Immature natural killer cell (primary cell): ENCODE data around the gene FSTL3. TPM values are rescaled to one million over a fixed set of nuclear protein-coding genes. Genes with fewer than 3 reads are reported as not detected.
A peak's percentile ranks its signal among the peaks of the same experiment; 100 is the strongest.
"Not testable (repeated sequence)": the region's sequence is repeated elsewhere in the genome, so short reads cannot be mapped to it uniquely, and the experiment has no call there.

Experiments used
- DNase-seq, 3 donors: peaks; one replicate each; pipeline ENCODE4 v3.0.0; 2022; ENCODE audit warnings: mixed read lengths in 1 of 3
- H3K27ac Mint-ChIP-seq, 6 donors: one replicate each; pipeline ENCODE4 v1.8.0; 2020; ENCODE audit warnings: mixed read lengths in 6 of 6, mild to moderate bottlenecking in 5 of 6, inconsistent platforms in 4 of 6, moderate library complexity in 3 of 6
- H3K27me3 Mint-ChIP-seq, 3 donors: one replicate each; pipeline ENCODE4 v1.8.0; 2020 to 2021; ENCODE audit warnings: low read depth in 3 of 3, mild to moderate bottlenecking in 3 of 3, mixed read lengths in 3 of 3, moderate library complexity in 3 of 3, inconsistent platforms in 1 of 3
- H3K36me3 Mint-ChIP-seq, 3 donors: one replicate each; pipeline ENCODE4 v1.8.0; 2020; ENCODE audit warnings: mixed read lengths in 3 of 3, inconsistent platforms in 2 of 3, mild to moderate bottlenecking in 2 of 3
- H3K4me1 Mint-ChIP-seq, 2 donors: one replicate each; pipeline ENCODE4 v1.8.0; 2020; ENCODE audit warnings: inconsistent platforms in 2 of 2, mild to moderate bottlenecking in 2 of 2, mixed read lengths in 2 of 2, moderate library complexity in 1 of 2
- H3K4me3 Mint-ChIP-seq, 5 donors: one replicate each; pipeline ENCODE4 v1.8.0; 2020; ENCODE audit warnings: mild to moderate bottlenecking in 5 of 5, mixed read lengths in 5 of 5, inconsistent platforms in 3 of 5, moderate library complexity in 3 of 5
- H3K9me3 Mint-ChIP-seq, 6 donors: one replicate each; pipeline ENCODE4 v1.8.0; 2020; ENCODE audit warnings: mild to moderate bottlenecking in 6 of 6, mixed read lengths in 6 of 6, inconsistent platforms in 4 of 6, moderate library complexity in 3 of 6
- polyA plus RNA-seq, 3 donors: library from polyadenylated mRNA; unstranded; fragments of 300-500 nt; fragmentation: Illumina TruSeq; gene quantifications; one replicate each; pipeline ENCODE4 v1.2.3, GENCODE V29; 2021

FSTL3 gene
- polyA plus RNA-seq, 3 donors from 2014 or later = 1.4 to 2.6 TPM; not detected in 1

GRCh38 chr19:726993-727956, 51.1 kb downstream of the FSTL3 start:
- Mint-ChIP-seq H3K4me1 (peaks cover 0 to 1% of the 10 kb centered on the region in 2 donors), H3K36me3 (no peaks in the 10 kb centered on the region), H3K27ac (no peak overlapping the region), H3K9me3 (no peaks in the 10 kb centered on the region), H3K4me3 (no peak overlapping the region), H3K27me3 (peaks cover 0 to 5% (median 3%) of the 10 kb centered on the region in 3 donors)
- no peak for DNase-seq

GRCh38 chr19:728011-728410, 51.8 kb downstream of the FSTL3 start:
- no peaks in the 10 kb centered on the region for H3K36me3 Mint-ChIP-seq
- H3K27ac Mint-ChIP-seq = no peak overlapping the region
- peaks cover 0 to 7% (median 7%) of the 10 kb centered on the region in 3 donors for H3K27me3 Mint-ChIP-seq
- peaks cover under 1 to 9% of the 10 kb centered on the region in 2 donors for H3K4me1 Mint-ChIP-seq
- no peak for DNase-seq
- no peaks in the 10 kb centered on the region for H3K9me3 Mint-ChIP-seq
- H3K4me3 Mint-ChIP-seq = no peak overlapping the region

GRCh38 chr19:729564-729963, 53.4 kb downstream of the FSTL3 start:
- not testable (repeated sequence) for H3K4me3 Mint-ChIP-seq, H3K9me3 Mint-ChIP-seq, H3K36me3 Mint-ChIP-seq, H3K27me3 Mint-ChIP-seq, DNase-seq, H3K27ac Mint-ChIP-seq
- peaks cover 11 to 17% of the 10 kb centered on the region in 2 donors for H3K4me1 Mint-ChIP-seq

DNA sequence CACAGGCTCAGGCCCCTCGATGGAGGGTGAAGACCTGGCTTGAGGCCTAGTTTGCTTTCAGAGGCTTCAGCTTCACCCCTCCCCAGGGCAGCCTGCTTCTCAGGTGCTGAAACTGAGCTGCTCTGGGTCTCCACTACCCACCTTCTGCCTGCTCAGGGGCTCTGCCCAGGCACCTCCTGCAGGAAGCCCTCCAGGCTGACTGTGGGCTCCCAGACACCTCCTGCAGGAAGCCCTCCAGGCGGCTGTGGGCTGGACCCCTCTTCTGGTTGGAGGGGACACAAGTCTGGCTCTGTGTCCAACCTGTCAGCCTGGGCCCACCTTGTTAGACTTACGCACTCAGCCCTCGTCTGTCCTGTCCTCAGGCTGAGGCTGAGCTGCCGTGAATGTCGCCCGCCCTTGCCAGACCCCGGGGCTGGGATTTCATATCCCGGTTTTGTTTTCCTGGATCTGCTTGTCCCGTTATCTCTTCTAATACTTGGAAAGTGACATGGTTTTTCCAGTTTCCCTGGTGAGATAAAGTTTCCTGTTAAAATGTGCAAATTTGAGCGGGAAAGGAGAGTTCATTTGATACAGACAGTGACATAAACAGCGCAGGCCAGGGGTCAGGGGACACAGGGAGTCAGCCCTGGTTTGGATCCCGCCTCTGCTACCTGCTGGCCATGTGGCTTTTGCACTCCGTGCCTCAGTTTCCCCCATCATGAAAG, 53.9 kb downstream of the FSTL3 start:
- DNase-seq = no peak
- Mint-ChIP-seq H3K4me1 (peaks cover 11 to 17% of the 10 kb centered on the region in 2 donors), H3K4me3 (no peak overlapping the region), H3K27ac (no peak overlapping the region), H3K9me3 (no peaks in the 10 kb centered on the region), H3K27me3 (peaks cover 0 to 9% (median 5%) of the 10 kb centered on the region in 3 donors), H3K36me3 (no peaks in the 10 kb centered on the region)

DNA sequence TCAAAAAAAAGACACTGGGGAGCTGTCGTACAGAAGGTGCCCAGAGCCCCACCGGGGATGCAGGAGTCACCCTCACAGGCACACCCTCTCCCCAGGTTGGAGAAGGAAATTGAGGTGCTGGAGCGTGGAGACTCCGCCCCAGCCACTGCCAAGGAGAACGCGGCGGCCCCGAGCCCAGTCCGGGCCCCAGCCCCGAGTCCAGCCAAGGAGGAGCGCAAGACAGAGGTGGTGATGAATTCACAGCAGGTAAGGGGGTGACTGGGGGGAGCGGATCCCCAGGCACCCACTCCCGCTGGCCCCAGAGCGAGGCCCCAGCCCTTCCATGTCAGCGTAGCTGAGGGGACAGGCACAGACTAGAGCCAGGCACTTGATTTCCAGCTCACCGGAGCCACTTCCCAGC, 54.8 kb downstream of the FSTL3 start:
- Mint-ChIP-seq H3K27me3 (peaks cover 0 to 9% (median 5%) of the 10 kb centered on the region in 3 donors), H3K27ac (no peak overlapping the region), H3K9me3 (no peaks in the 10 kb centered on the region), H3K4me1 (peaks cover 11 to 17% of the 10 kb centered on the region in 2 donors), H3K36me3 (no peaks in the 10 kb centered on the region), H3K4me3 (no peak overlapping the region)
- DNase-seq = no peak

DNA sequence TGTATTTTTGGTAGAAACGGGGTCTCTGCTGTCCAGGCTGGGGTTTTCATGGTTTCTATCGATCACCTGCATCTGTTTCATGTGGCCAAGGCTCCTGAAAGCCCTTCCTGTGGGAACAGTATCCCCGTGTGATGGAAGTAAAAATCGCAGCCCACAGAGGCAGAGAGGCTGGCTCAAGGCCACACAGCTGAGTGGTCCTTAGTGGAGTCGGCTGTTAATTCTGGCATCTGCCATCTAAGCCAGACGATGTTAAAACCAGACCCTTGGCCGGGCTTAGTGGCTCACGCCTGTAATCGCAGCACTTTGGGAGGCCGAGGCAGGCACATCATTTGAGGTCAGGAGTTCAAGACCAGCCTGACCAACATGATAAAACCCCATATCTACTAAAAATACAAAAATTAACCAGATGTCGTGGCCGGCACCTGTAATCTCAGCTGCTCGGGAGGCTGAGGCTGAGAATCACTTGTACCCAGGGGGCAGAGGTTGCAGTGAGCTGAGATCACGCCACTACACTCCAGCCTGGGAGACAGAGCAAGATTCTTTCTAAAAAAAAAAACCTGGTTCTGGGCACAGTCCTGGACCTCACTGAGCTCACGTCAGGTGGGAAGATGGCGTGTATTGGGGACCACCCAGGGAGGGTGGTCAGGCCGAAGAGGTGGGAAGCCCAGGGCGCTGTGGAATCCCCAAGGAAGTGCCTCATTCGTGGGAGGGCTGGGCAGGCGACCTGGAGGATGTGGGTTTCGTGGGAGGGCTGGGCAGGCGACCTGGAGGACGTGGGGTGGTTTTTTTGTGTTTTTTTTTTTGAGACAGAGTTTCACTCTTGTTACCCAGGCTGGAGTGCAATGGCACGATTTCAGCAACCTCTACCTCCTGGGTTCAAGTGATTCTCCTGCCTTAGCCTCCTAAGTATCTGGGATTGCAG, 56.2 kb downstream of the FSTL3 start:
- DNase-seq = peak; percentile 20 to 26 (median 26)
- Mint-ChIP-seq H3K4me3 (peak overlapping the region in 3 of 5 donors; percentile 33 to 48 (median 41)), H3K4me1 (peaks cover 11 to 17% of the 10 kb centered on the region in 2 donors), H3K27me3 (peaks cover 0 to 7% (median 5%) of the 10 kb centered on the region in 3 donors), H3K9me3 (no peaks in the 10 kb centered on the region), H3K27ac (peak overlapping the region in 2 of 6 donors; percentile 64 to 78), H3K36me3 (no peaks in the 10 kb centered on the region)

Other genes with a start within 250 kb of the FSTL3 start
- not detected for gene SHC2, start 215.4 kb upstream of the FSTL3 start, polyA plus RNA-seq
- under 1 TPM in 1 of 3 donors, not detected in 2; 0.30 TPM for gene MADCAM1, start 179.9 kb upstream of the FSTL3 start, polyA plus RNA-seq
- gene TPGS1, start 168.9 kb upstream of the FSTL3 start, polyA plus RNA-seq = 10 to 100 TPM; 28.8 to 63.6 (median 37.0) TPM
- 10 to 100 TPM; 40.6 to 57.7 (median 48.5) TPM for gene CDC34, start 144.6 kb upstream of the FSTL3 start, polyA plus RNA-seq
- 100 to 1,000 TPM; 584 to 982 (median 652) TPM for gene GZMM, start 132.3 kb upstream of the FSTL3 start, polyA plus RNA-seq
- 100 to 1,000 TPM; 513 to 682 (median 576) TPM for gene BSG, start 103.8 kb upstream of the FSTL3 start, polyA plus RNA-seq
- gene HCN2, start 86.5 kb upstream of the FSTL3 start, polyA plus RNA-seq = not detected
- 10 to 100 TPM; 26.6 to 38.1 (median 37.5) TPM for gene POLRMT, start 42.9 kb upstream of the FSTL3 start, polyA plus RNA-seq
- gene FGF22, start 36.5 kb upstream of the FSTL3 start, polyA plus RNA-seq = under 1 TPM in 1 of 3 donors, not detected in 2; 0.54 TPM
- gene RNF126, start 13.2 kb upstream of the FSTL3 start, polyA plus RNA-seq = 100 to 1,000 TPM in 1 of 3 donors, 10 to 100 TPM in 2; 78.7 to 119 (median 94.4) TPM
- gene PRSS57, start 19.1 kb downstream of the FSTL3 start, polyA plus RNA-seq = 10 to 100 TPM in 1 of 3 donors, 1 to 10 TPM in 2; 5.8 to 41.4 (median 6.3) TPM
- not detected for gene PALM, start 32.5 kb downstream of the FSTL3 start, polyA plus RNA-seq
- gene MISP, start 74.7 kb downstream of the FSTL3 start, polyA plus RNA-seq = not detected
- 100 to 1,000 TPM in 1 of 3 donors, 10 to 100 TPM in 2; 70.0 to 185 (median 87.8) TPM for gene PTBP1, start 121.1 kb downstream of the FSTL3 start, polyA plus RNA-seq
- gene PLPPR3, start 145.6 kb downstream of the FSTL3 start, polyA plus RNA-seq = not detected
- gene AZU1, start 151.4 kb downstream of the FSTL3 start, polyA plus RNA-seq = not detected
- gene PRTN3, start 164.6 kb downstream of the FSTL3 start, polyA plus RNA-seq = not detected
- not detected for gene ELANE, start 175.9 kb downstream of the FSTL3 start, polyA plus RNA-seq
- 1 to 10 TPM; 1.5 to 4.1 (median 3.6) TPM for gene CFD, start 183.3 kb downstream of the FSTL3 start, polyA plus RNA-seq
- gene MED16, start 216.8 kb downstream of the FSTL3 start, polyA plus RNA-seq = 100 to 1,000 TPM in 1 of 3 donors, 10 to 100 TPM in 2; 44.2 to 112 (median 48.0) TPM
- gene RNU6-9, start 217.1 kb downstream of the FSTL3 start, polyA plus RNA-seq = not detected
- 100 to 1,000 TPM in 1 of 3 donors, 10 to 100 TPM in 2; 83.5 to 146 (median 85.8) TPM for gene R3HDM4, start 236.8 kb downstream of the FSTL3 start, polyA plus RNA-seq
- not detected for gene KISS1R, start 240.9 kb downstream of the FSTL3 start, polyA plus RNA-seq
- gene ARID3A, start 249.6 kb downstream of the FSTL3 start, polyA plus RNA-seq = 1 to 10 TPM; 1.0 to 1.7 (median 1.4) TPM